ENCODE results near the gene TECPR2.

Gene TECPR2

GRCh38 chr14:102496958-102497744 lies 134.4 kb downstream of the TECPR2 start:
- no peak for DNase-seq

GRCh38 chr14:102497998-102498677 lies 135.4 kb downstream of the TECPR2 start:
- DNase-seq = no peak

GRCh38 chr14:102498678-102499265 lies 136.0 kb downstream of the TECPR2 start:
- DNase-seq = no peak

- peak in 1 of 14 donors; percentile 48 for DNase-seq
These were observed 136.8 kb downstream of the TECPR2 start for GRCh38 chr14:102499401-102500157.

GRCh38 chr14:102500158-102500662 lies 137.5 kb downstream of the TECPR2 start:
- peak in 2 of 14 donors; percentile 46 to 53 for DNase-seq

- no peak for DNase-seq
These were observed 138.0 kb downstream of the TECPR2 start for GRCh38 chr14:102500713-102501112.

- DNase-seq = no peak
These were observed 139.1 kb downstream of the TECPR2 start for GRCh38 chr14:102501751-102502315.

GRCh38 chr14:102502571-102502970 lies 139.8 kb downstream of the TECPR2 start:
- DNase-seq = no peak

- DNase-seq = no peak
These were observed 141.0 kb downstream of the TECPR2 start for GRCh38 chr14:102503641-102504327.

- DNase-seq = peak in 2 of 14 donors; percentile 19 to 31
These were observed 141.7 kb downstream of the TECPR2 start for GRCh38 chr14:102504328-102504999.

GRCh38 chr14:102505000-102505619 lies 142.4 kb downstream of the TECPR2 start:
- DNase-seq = no peak

GRCh38 chr14:102505775-102506625 lies 143.3 kb downstream of the TECPR2 start:
- DNase-seq = no peak

- DNase-seq = no peak
These were observed 143.8 kb downstream of the TECPR2 start for GRCh38 chr14:102506626-102506925.

GRCh38 chr14:102507081-102507856 lies 144.5 kb downstream of the TECPR2 start:
- no peak for DNase-seq

- no peak for DNase-seq
These were observed 145.1 kb downstream of the TECPR2 start for GRCh38 chr14:102507857-102508312.

- no peak for DNase-seq
These were observed 145.7 kb downstream of the TECPR2 start for GRCh38 chr14:102508410-102508773.

- peak in 6 of 14 donors; percentile 19 to 66 (median 46) for DNase-seq
These were observed 146.3 kb downstream of the TECPR2 start for GRCh38 chr14:102508774-102509745.

All from C1 segment of cervical spinal cord (tissue), 14 donors.